PFSK-1 (cell line): ENCODE results near the gene LGI2.

ENCODE experiments used
- FOXP2 ChIP-seq: optimal IDR thresholded peaks from 2 replicates; pipeline ENCODE3; 2011; ENCODE audit warnings: borderline replicate concordance, control low read depth, inconsistent platforms; ENCODE audit not compliant: insufficient read depth; ENCODE audit errors: extremely low read length, extremely low read depth
- POLR2AphosphoS5 ChIP-seq: IDR thresholded peaks from 2 replicates; pipeline ENCODE4 v1.6.1; 2012; ENCODE audit warnings: low read depth, mild to moderate bottlenecking, control low read depth, low read length, moderate library complexity
- REST ChIP-seq, 2 experiments: IDR thresholded peaks; 2 replicates each; pipeline versions ENCODE4 v1.6.1 to v1.8.0; 2011 to 2012; ENCODE audit warnings: low read depth in 2 of 2, low read length in 2 of 2, control low read depth in 1 of 2, inconsistent platforms in 1 of 2, mild to moderate bottlenecking in 1 of 2, moderate library complexity in 1 of 2; ENCODE audit not compliant: insufficient read depth in 1 of 2
- SIN3A ChIP-seq: IDR thresholded peaks from 2 replicates; pipeline ENCODE4 v1.6.1; 2012; ENCODE audit warnings: mild to moderate bottlenecking, low read length, moderate library complexity, borderline replicate concordance; ENCODE audit not compliant: insufficient read depth
- TAF1 ChIP-seq: IDR thresholded peaks from 2 replicates; pipeline ENCODE4 v1.6.1; 2012; ENCODE audit warnings: low read length, control low read depth, borderline replicate concordance; ENCODE audit not compliant: insufficient read depth

LGI2 gene

GRCh38 chr4:25065431-25065858 lies 34.7 kb upstream of the LGI2 start:
- no peak for TF ChIP-seq POLR2AphosphoS5
- no peak for TF ChIP-seq SIN3A
- no peak for TF ChIP-seq REST (IDR thresholded peaks at IDR 0.05; ENCODE audit: insufficient read depth in 1 of 2, low read depth in 2 of 2, low read length in 2 of 2)
- no peak for TF ChIP-seq FOXP2
- TF ChIP-seq TAF1 = no peak

GRCh38 chr4:25063116-25063515 lies 32.4 kb upstream of the LGI2 start:
- TF ChIP-seq TAF1 (no peak), POLR2AphosphoS5 (no peak), REST (IDR thresholded peaks at IDR 0.05; ENCODE audit: insufficient read depth in 1 of 2, low read depth in 2 of 2, low read length in 2 of 2) (no peak), SIN3A (no peak), FOXP2 (no peak)

GRCh38 chr4:25062098-25062497 lies 31.4 kb upstream of the LGI2 start:
- TF ChIP-seq POLR2AphosphoS5 (no peak), TAF1 (no peak), SIN3A (no peak), FOXP2 (no peak), REST (IDR thresholded peaks at IDR 0.05; ENCODE audit: insufficient read depth in 1 of 2, low read depth in 2 of 2, low read length in 2 of 2) (no peak)

- TF ChIP-seq POLR2AphosphoS5 = no peak
- TF ChIP-seq FOXP2 = no peak
- TF ChIP-seq SIN3A = no peak
- no peak for TF ChIP-seq TAF1
- no peak for TF ChIP-seq REST (IDR thresholded peaks at IDR 0.05; ENCODE audit: insufficient read depth in 1 of 2, low read depth in 2 of 2, low read length in 2 of 2)
These were observed 30.9 kb upstream of the LGI2 start for GRCh38 chr4:25061602-25062001.

GRCh38 chr4:25060963-25061340 lies 30.2 kb upstream of the LGI2 start:
- TF ChIP-seq POLR2AphosphoS5 (no peak), REST (IDR thresholded peaks at IDR 0.05; ENCODE audit: insufficient read depth in 1 of 2, low read depth in 2 of 2, low read length in 2 of 2) (no peak), SIN3A (no peak), TAF1 (no peak), FOXP2 (no peak)
